Thyroid gland (tissue), 4 donors: ENCODE data around the gene ABHD15.
"Not testable (repeated sequence)": the region's sequence is repeated elsewhere in the genome, so short reads cannot be mapped to it uniquely, and the experiment has no call there.

Source experiments
- POLR2A ChIP-seq, 2 donors: fragments of 450-650 bp; IDR thresholded peaks; one replicate each; pipeline ENCODE4 v1.6.1; 2017; ENCODE audit warnings: antibody characterized with exemption in 2 of 2, mild to moderate bottlenecking in 2 of 2, moderate library complexity in 1 of 2
- TF ChIP-seq, protein P1 (sequence below), 6 experiments: fragments of 200-600 bp in 3 of 6; fragments of 450-650 bp in 3 of 6; sonication (generic) in 3 of 6; IDR thresholded peaks; one replicate each; pipeline ENCODE4 v1.5.1; 2016 to 2019; ENCODE audit warnings: antibody characterized with exemption in 6 of 6, mild to moderate bottlenecking in 2 of 6, inconsistent platforms in 1 of 6, moderate library complexity in 1 of 6

DNA sequence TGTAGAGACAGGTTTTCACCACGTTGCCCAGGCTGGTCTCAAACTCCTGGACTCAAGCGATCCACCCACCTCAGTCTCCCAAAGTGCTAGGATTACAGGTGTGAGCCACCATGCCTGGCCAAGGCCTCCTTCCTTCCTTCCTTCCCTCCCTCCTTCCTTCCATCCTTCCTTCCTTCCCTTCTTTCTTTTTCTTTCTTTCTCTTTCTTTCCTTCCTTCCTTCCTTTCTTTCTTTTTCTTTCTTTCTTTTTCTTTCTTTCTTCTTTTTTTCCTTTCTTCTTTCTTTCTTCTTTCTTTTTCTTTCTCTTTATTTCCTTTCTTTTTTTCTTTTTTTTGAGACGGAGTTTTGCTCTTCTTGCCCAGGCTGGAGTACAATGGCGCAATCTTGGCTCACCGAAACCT lies 8.7 kb downstream of the ABHD15 start:
- TF ChIP-seq POLR2A (IDR thresholded peaks at IDR 0.05) = not testable (repeated sequence)
- TF ChIP-seq, protein P1, sequence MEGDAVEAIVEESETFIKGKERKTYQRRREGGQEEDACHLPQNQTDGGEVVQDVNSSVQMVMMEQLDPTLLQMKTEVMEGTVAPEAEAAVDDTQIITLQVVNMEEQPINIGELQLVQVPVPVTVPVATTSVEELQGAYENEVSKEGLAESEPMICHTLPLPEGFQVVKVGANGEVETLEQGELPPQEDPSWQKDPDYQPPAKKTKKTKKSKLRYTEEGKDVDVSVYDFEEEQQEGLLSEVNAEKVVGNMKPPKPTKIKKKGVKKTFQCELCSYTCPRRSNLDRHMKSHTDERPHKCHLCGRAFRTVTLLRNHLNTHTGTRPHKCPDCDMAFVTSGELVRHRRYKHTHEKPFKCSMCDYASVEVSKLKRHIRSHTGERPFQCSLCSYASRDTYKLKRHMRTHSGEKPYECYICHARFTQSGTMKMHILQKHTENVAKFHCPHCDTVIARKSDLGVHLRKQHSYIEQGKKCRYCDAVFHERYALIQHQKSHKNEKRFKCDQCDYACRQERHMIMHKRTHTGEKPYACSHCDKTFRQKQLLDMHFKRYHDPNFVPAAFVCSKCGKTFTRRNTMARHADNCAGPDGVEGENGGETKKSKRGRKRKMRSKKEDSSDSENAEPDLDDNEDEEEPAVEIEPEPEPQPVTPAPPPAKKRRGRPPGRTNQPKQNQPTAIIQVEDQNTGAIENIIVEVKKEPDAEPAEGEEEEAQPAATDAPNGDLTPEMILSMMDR (IDR thresholded peaks at IDR 0.05) = not testable (repeated sequence)
